ENCODE measurements around the gene TMPRSS11D. TPM values are rescaled to one million over a fixed set of nuclear protein-coding genes. Genes with fewer than 3 reads are reported as not detected.

The TMPRSS11D gene
- total RNA-seq, 1 experiment from 2014 or later: not detected

DNA sequence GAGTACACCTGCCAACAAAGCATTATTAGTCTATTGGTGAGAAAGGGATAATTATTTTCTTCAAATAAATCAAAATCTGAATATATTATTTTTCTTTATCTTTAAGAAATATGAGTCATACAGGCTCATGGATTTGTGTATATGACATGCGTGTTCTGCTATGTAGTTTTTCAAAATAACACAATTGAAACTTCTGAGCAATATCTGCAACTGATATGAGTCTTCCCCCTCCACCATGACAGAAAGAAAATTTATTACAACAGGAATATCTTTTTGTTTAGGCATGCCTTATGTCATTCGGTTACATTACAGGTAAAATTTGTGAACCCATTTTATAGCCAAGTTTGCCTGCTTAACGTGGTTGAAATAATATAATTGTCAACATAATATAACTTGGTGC lies 47.5 kb upstream of the TMPRSS11D start:
- Histone ChIP-seq H3K4me2 (ENCODE audit: insufficient read depth, insufficient read length, low read length) (no peak overlapping the region), H3K79me2 (ENCODE audit: insufficient read depth, low read length) (no peaks in the 10 kb centered on the region), H3K18ac (ENCODE audit: insufficient read length, low read depth, low read length) (no peak overlapping the region), H3K23ac (ENCODE audit: insufficient read length, low read depth, low read length) (no peak overlapping the region), H2AK5ac (ENCODE audit: insufficient read length, low read length) (no peak overlapping the region), H2AFZ (ENCODE audit: low read length) (no peak overlapping the region), H3K56ac (ENCODE audit: insufficient read length, low read depth, low read length) (no peak overlapping the region), H3K4ac (ENCODE audit: low read depth, low read length) (no peak overlapping the region), H4K20me1 (ENCODE audit: control insufficient read depth, insufficient read depth, insufficient read length) (no peaks in the 10 kb centered on the region), H4K91ac (ENCODE audit: insufficient read length, low read depth, low read length) (no peak overlapping the region), H2BK120ac (ENCODE audit: low read depth, low read length, poor library complexity, severe bottlenecking) (no peak overlapping the region), H3K4me1 (ENCODE audit: insufficient read depth, low read length) (peaks cover 3% of the 10 kb centered on the region), H4K8ac (replicated peaks; ENCODE audit: insufficient read length, low read depth, low read length) (no peak overlapping the region), H3K23me2 (ENCODE audit: insufficient read length, low read depth, low read length, poor library complexity, severe bottlenecking) (no peaks in the 10 kb centered on the region), H3T11ph (ENCODE audit: low read length) (no peak overlapping the region), H2BK15ac (ENCODE audit: low read depth, low read length) (no peak overlapping the region), H2BK20ac (ENCODE audit: low read depth, low read length, poor library complexity, severe bottlenecking) (no peak overlapping the region), H2BK12ac (ENCODE audit: insufficient read length, low read depth, low read length) (no peak overlapping the region), H3K9me3 (ENCODE audit: control insufficient read depth, low read depth, low read length) (no peaks in the 10 kb centered on the region), H3K79me1 (ENCODE audit: insufficient read depth, low read depth, low read length, poor library complexity, severe bottlenecking) (no peaks in the 10 kb centered on the region), H3K27ac (ENCODE audit: insufficient read length, low read depth, low read length) (no peak overlapping the region), H3K27me3 (ENCODE audit: insufficient read depth, low read length) (no peaks in the 10 kb centered on the region), H3K14ac (ENCODE audit: insufficient read depth, low read length) (no peak overlapping the region), H3K9ac (ENCODE audit: extremely low read depth, insufficient read length, low read length) (no peak overlapping the region), H2BK5ac (ENCODE audit: insufficient read length, low read length) (no peak overlapping the region), H4K5ac (ENCODE audit: insufficient read length, low read depth, low read length) (no peak overlapping the region)
- Mint-ChIP-seq H3K4me3 (no peak overlapping the region), H3K27ac (no peak overlapping the region), H3K36me3 (ENCODE audit: insufficient read depth in 1 of 3, low read depth in 3 of 3) (no peaks in the 10 kb centered on the region), H3K27me3 (ENCODE audit: low read depth) (no peaks in the 10 kb centered on the region), H3K4me1 (peaks cover 6 to 12% of the 10 kb centered on the region in 2 experiments), H3K9me3 (no peaks in the 10 kb centered on the region)
- no CpG with 5 or more reads among the region's 3 CpGs for WGBS (ENCODE audit: extremely low coverage, insufficient read length, low lambda C conversion rate)
- TF ChIP-seq, protein P1, sequence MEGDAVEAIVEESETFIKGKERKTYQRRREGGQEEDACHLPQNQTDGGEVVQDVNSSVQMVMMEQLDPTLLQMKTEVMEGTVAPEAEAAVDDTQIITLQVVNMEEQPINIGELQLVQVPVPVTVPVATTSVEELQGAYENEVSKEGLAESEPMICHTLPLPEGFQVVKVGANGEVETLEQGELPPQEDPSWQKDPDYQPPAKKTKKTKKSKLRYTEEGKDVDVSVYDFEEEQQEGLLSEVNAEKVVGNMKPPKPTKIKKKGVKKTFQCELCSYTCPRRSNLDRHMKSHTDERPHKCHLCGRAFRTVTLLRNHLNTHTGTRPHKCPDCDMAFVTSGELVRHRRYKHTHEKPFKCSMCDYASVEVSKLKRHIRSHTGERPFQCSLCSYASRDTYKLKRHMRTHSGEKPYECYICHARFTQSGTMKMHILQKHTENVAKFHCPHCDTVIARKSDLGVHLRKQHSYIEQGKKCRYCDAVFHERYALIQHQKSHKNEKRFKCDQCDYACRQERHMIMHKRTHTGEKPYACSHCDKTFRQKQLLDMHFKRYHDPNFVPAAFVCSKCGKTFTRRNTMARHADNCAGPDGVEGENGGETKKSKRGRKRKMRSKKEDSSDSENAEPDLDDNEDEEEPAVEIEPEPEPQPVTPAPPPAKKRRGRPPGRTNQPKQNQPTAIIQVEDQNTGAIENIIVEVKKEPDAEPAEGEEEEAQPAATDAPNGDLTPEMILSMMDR (conservative IDR thresholded peaks at IDR 0.05): no peak
- no peak for DNase-seq

Data from H9 (cell line).